Gastrocnemius medialis (tissue), 4 donors: Measurements from ENCODE around the gene APOL6. TPM values are rescaled to one million over a fixed set of nuclear protein-coding genes. Genes with fewer than 3 reads are reported as not detected.

ENCODE experiments used
- ATAC-seq, 2 donors: fragments of 150-250 bp; one replicate each; pipeline ENCODE4 v1.9.1; 2016
- DNase-seq, 2 donors: peaks; one replicate each; pipeline ENCODE4 v3.0.0-alpha.2; 2019
- H3K27ac ChIP-seq, 4 donors: fragments of 200-600 bp; sonication (generic); 1 replicate in 1 of 4; 2 replicates in 3 of 4; pipeline ENCODE4 v1.5.1; 2016 to 2018; ENCODE audit warnings: mild to moderate bottlenecking in 2 of 4, moderate library complexity in 1 of 4
- H3K27me3 ChIP-seq, 3 donors: fragments of 200-600 bp; sonication (generic) in 2 of 3; 1 replicate in 1 of 3; 2 replicates in 2 of 3; pipeline versions ENCODE4 v1.5.1 to v1.6.0; 2016 to 2019; ENCODE audit warnings: mild to moderate bottlenecking in 1 of 3, moderate library complexity in 1 of 3
- H3K36me3 ChIP-seq, 2 donors: fragments of 200-600 bp; sonication (generic) in 1 of 2; one replicate each; pipeline ENCODE4 v1.5.1; 2017 to 2018
- H3K4me1 ChIP-seq, 2 donors: fragments of 200-600 bp; sonication (generic) in 1 of 2; one replicate each; pipeline ENCODE4 v1.5.1; 2016 to 2017; ENCODE audit warnings: mild to moderate bottlenecking in 2 of 2
- H3K4me3 ChIP-seq, 4 donors: fragments of 200-600 bp; sonication (generic) in 3 of 4; 1 replicate in 1 of 4; 2 replicates in 3 of 4; pipeline ENCODE4 v1.5.1; 2016 to 2019; ENCODE audit warnings: mild to moderate bottlenecking in 2 of 4
- H3K9me3 ChIP-seq, 3 donors: fragments of 200-600 bp; sonication (generic) in 2 of 3; 1 replicate in 1 of 3; 2 replicates in 2 of 3; pipeline ENCODE4 v1.5.1; 2016 to 2019
- POLR2A ChIP-seq, 2 donors: fragments of 450-650 bp; IDR thresholded peaks; one replicate each; pipeline ENCODE4 v1.6.1; 2017; ENCODE audit warnings: antibody characterized with exemption in 2 of 2, mild to moderate bottlenecking in 2 of 2, moderate library complexity in 2 of 2
- in situ Hi-C, 4 donors: fragments of 200-750 bp; cut with MboI; loops; one replicate each; pipeline versions ENCODE4 v1.15.0 to v1.8.0; 2017; ENCODE audit warnings: low sequenced_read_pairs in 4 of 4
- intact Hi-C: fragments of 100-400 bp; cut with DNase I; formaldehyde crosslinking; loops from one replicate; pipeline ENCODE4 v1.15.1; 2023; ENCODE audit warnings: low total_unique reads
- total RNA-seq, 4 donors: library from RNA; depleted of rRNA; stranded (reverse); fragments of >200 nt; gene quantifications; one replicate each; pipeline versions ENCODE4 v1.1.0 to v1.2.3, GENCODE V29; 2016
- TF ChIP-seq, protein P1 (sequence below), 5 experiments: fragments of 450-650 bp in 3 of 5; fragments of 200-600 bp in 2 of 5; sonication (generic) in 2 of 5; IDR thresholded peaks in 4 of 5; conservative IDR thresholded peaks in 1 of 5; 1 replicate in 4 of 5; 2 replicates in 1 of 5; pipeline ENCODE4 v1.5.1; 2016 to 2019; ENCODE audit warnings: antibody characterized with exemption in 5 of 5, mild to moderate bottlenecking in 3 of 5, moderate library complexity in 3 of 5

Gene APOL6
- total RNA-seq, 4 donors from 2014 or later: 1.5 to 4.5 (median 2.9) TPM

DNA sequence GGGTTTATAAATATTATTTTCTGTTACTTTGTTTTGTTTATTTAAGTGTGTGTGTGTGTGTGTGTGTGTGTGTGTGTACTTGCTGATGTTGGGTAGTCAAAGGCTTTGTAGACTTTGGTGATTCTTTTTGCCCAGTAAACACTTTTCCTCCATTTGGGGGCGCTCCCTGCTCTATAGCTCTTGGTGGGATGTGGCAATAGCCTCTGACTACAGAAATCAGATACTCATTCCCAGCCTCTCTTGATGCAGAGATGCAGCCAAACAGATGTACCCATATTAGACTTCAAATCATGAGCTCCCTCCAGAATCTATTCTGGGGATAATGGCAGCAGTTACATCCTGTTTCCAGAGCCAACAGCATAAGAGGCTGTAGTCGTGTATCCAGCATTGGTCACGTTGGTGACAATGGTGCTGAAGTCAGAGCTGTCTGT is 36.0 kb downstream of the APOL6 start:
- Histone ChIP-seq H3K36me3 (no peaks in the 10 kb centered on the region), H3K27ac (peak overlapping the region; percentile 74 to 94 (median 90)), H3K4me1 (peaks cover 28 to 31% of the 10 kb centered on the region in 2 donors), H3K27me3 (no peaks in the 10 kb centered on the region), H3K9me3 (peaks cover 0 to 5% (median 0%) of the 10 kb centered on the region in 3 donors), H3K4me3 (no peak overlapping the region)
- peak; percentile 93 to 97 for ATAC-seq
- intact Hi-C loops: loop anchor here (1.0 to 5.0 kb wide), 6 partner anchors 43 to 343 kb away; partner anchors contain the start of gene RBFOX2
- peak; percentile 71 to 81 for DNase-seq
- no peak for TF ChIP-seq POLR2A (IDR thresholded peaks at IDR 0.05)
- TF ChIP-seq, protein P1, sequence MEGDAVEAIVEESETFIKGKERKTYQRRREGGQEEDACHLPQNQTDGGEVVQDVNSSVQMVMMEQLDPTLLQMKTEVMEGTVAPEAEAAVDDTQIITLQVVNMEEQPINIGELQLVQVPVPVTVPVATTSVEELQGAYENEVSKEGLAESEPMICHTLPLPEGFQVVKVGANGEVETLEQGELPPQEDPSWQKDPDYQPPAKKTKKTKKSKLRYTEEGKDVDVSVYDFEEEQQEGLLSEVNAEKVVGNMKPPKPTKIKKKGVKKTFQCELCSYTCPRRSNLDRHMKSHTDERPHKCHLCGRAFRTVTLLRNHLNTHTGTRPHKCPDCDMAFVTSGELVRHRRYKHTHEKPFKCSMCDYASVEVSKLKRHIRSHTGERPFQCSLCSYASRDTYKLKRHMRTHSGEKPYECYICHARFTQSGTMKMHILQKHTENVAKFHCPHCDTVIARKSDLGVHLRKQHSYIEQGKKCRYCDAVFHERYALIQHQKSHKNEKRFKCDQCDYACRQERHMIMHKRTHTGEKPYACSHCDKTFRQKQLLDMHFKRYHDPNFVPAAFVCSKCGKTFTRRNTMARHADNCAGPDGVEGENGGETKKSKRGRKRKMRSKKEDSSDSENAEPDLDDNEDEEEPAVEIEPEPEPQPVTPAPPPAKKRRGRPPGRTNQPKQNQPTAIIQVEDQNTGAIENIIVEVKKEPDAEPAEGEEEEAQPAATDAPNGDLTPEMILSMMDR (IDR thresholded peaks at IDR 0.05 in 4 of 5, conservative IDR thresholded peaks at IDR 0.05 in 1 of 5): peak in 4 of 5 experiments; percentile 40 to 53 (median 49)
- in situ Hi-C loops: loop anchor here in 1 of 4 donors (5.0 kb wide), 1 partner anchor 238 kb away; no protein-coding TSS in a partner anchor

- in situ Hi-C loops (loop anchor here in 2 of 4 donors (5.0 kb wide), 1 partner anchor 238 kb away; no protein-coding TSS in a partner anchor), intact Hi-C loops (loop anchor here (1.0 to 5.0 kb wide), 6 partner anchors 43 to 343 kb away; partner anchors contain the start of gene RBFOX2)
- H3K36me3 ChIP-seq: no peaks in the 10 kb centered on the region
- peak overlapping the region; percentile 74 to 94 (median 90) for H3K27ac ChIP-seq
- peaks cover 28 to 31% of the 10 kb centered on the region in 2 donors for H3K4me1 ChIP-seq
- ATAC-seq: no peak
- peaks cover 0 to 5% (median 0%) of the 10 kb centered on the region in 3 donors for H3K9me3 ChIP-seq
- TF ChIP-seq POLR2A (IDR thresholded peaks at IDR 0.05): no peak
- TF ChIP-seq, protein P1 (IDR thresholded peaks at IDR 0.05 in 4 of 5, conservative IDR thresholded peaks at IDR 0.05 in 1 of 5): no peak
- DNase-seq: no peak
- H3K27me3 ChIP-seq: no peaks in the 10 kb centered on the region
- H3K4me3 ChIP-seq: no peak overlapping the region
Measured at GRCh38 chr22:35684732-35685131, 36.5 kb downstream of the APOL6 start.

DNA sequence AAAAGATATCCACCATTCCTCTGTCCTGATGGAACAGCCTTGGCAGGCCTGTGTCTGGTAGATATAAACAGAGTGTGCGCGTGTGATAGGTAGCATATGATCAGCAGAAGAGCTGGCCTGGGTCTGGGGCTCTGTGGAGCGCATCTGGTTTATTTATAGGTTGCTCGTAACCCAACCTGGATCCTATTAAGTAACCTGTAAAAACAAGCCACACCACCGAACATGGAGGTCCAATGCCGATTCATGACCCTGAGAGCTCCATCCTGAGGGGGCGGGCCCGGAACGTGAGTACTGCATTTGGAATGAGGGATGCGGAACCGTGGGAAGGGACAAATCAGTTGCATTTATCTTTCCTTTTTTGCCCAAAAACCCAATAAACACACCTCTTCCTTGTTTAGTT is 37.5 kb downstream of the APOL6 start:
- H3K27me3 ChIP-seq: no peaks in the 10 kb centered on the region
- peaks cover 0 to 5% (median 0%) of the 10 kb centered on the region in 3 donors for H3K9me3 ChIP-seq
- intact Hi-C loops: no loop called here
- no peak for TF ChIP-seq POLR2A (IDR thresholded peaks at IDR 0.05)
- TF ChIP-seq, protein P1 (IDR thresholded peaks at IDR 0.05 in 4 of 5, conservative IDR thresholded peaks at IDR 0.05 in 1 of 5): no peak
- ATAC-seq (peak; percentile 71 to 78), DNase-seq (peak; percentile 58 to 83)
- in situ Hi-C loops: loop anchor here in 1 of 4 donors (5.0 kb wide), 1 partner anchor 237 kb away; no protein-coding TSS in a partner anchor
- H3K4me1 ChIP-seq: peaks cover 28 to 31% of the 10 kb centered on the region in 2 donors
- peak overlapping the region; percentile 74 to 94 (median 90) for H3K27ac ChIP-seq
- H3K4me3 ChIP-seq: peak overlapping the region in 2 of 4 donors; percentile 17 to 39
- no peaks in the 10 kb centered on the region for H3K36me3 ChIP-seq

DNA sequence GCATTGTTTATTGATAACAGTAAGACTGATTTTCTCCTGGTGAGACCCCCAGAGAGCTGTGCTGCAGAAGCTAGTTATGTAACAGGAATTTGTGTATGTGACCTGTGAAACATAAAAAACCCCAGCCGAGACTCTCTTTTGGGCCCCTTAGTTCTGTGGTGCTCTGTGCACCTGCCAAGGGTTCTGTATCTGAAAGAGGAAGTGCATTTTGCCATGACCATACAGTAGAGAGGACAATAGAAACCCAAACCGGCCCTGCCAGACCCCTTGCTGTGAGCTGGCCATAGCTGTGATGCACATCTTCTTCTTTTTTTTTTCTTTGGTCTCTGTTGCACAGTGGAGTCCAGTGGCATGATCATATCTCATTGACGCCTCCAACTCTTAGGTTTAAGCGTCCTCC is 38.1 kb downstream of the APOL6 start:
- Histone ChIP-seq H3K4me1 (peaks cover 28 to 31% of the 10 kb centered on the region in 2 donors), H3K27ac (peak overlapping the region; percentile 74 to 94 (median 90)), H3K36me3 (no peaks in the 10 kb centered on the region), H3K27me3 (no peaks in the 10 kb centered on the region), H3K9me3 (peaks cover 0 to 4% (median 0%) of the 10 kb centered on the region in 3 donors), H3K4me3 (peak overlapping the region in 2 of 4 donors; percentile 17 to 39)
- intact Hi-C loops: no loop called here
- ATAC-seq (no peak), DNase-seq (no peak)
- TF ChIP-seq, protein P1 (IDR thresholded peaks at IDR 0.05 in 4 of 5, conservative IDR thresholded peaks at IDR 0.05 in 1 of 5): no peak
- no peak for TF ChIP-seq POLR2A (IDR thresholded peaks at IDR 0.05)
- in situ Hi-C loops: loop anchor here in 1 of 4 donors (5.0 kb wide), 1 partner anchor 236 kb away; no protein-coding TSS in a partner anchor
